CD4-positive, alpha-beta T cell treated with Interleukin-6 at 100 ng/mL for 8 hours (primary cell): Measurements from ENCODE around the gene FNDC5.
A peak's percentile ranks its signal among the peaks of the same experiment; 100 is the strongest.

ENCODE experiments used
- DNase-seq: peaks from one replicate; pipeline ENCODE4 v3.0.0-alpha.2; 2020; ENCODE audit warnings: mixed read lengths, low spot score

The FNDC5 gene

GRCh38 chr1:32884032-32884372 is 13.3 kb upstream of the FNDC5 start:
- no peak for DNase-seq

- no peak for DNase-seq
These were observed 12.8 kb upstream of the FNDC5 start for GRCh38 chr1:32883338-32884031.

DNA sequence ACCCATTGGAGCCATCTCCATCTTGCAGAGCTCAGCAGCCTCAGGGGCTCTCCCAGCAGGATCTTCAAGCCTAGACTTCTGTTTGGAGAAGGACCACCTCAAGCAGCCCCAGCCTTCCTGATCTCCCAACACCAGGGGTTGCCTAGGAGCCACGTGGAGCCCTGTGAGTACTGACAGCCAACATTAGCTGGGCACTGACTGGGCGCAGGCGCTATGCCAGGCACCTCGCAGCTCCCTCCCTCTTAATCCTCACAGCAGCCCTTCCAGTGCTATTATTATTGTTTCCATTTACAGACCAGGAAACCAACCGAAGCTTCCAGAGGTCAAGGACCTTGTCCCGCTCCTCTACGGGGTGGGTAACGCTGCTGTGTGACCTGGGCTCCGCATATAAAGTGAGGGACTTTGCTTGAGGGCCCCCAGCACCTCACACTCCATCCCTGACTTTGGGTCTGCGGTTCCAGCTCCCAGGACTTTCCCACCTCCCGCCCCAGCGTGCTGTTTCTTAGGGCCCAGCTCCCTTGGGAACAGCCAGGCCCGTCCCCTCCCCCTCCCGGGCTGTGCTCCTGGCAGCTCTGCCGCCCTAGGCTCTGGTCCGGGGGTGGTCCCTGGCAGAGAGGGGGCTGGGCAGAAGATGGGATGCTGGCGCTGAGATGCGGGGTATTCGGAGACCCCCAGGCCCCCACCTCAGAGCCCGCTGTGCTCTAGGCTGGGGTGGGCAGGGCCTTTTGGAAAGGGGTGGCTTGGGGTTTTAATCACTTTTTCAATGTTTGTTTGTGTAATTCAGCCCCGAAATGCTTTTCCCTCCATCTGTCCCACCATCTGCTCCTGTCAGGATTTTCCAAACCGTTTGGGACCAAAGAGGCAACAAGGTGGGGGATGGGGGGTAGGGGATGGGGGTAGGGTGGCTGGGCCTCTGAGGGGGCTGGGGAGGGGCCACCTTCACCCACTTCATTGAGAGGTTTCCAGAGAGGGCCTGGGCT is 11.4 kb upstream of the FNDC5 start:
- no peak for DNase-seq

DNA sequence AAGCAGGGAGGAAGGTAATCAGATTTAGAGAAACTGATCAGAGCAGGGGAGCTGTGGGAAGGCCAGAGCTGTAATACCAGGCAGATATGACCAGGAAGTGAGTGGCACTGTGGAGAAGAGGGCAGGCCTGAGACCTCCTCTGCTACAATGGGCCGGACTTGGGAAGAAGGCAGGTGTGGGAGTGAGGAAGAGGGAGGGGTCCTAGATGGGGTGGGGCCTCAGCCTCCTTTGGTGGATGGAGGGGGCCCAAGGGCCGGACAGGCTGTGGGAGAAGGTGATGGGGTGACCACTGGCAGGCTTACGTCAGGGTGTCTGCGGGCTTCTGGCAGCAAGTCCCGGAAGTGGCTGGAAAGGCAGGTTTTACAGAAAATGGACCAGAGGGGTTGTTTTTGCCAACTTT is 10.6 kb upstream of the FNDC5 start:
- DNase-seq: no peak

GRCh38 chr1:32878637-32879041 is 7.9 kb upstream of the FNDC5 start:
- no peak for DNase-seq

GRCh38 chr1:32878183-32878582 is 7.5 kb upstream of the FNDC5 start:
- no peak for DNase-seq

GRCh38 chr1:32877211-32878110 is 6.7 kb upstream of the FNDC5 start:
- DNase-seq: no peak

DNA sequence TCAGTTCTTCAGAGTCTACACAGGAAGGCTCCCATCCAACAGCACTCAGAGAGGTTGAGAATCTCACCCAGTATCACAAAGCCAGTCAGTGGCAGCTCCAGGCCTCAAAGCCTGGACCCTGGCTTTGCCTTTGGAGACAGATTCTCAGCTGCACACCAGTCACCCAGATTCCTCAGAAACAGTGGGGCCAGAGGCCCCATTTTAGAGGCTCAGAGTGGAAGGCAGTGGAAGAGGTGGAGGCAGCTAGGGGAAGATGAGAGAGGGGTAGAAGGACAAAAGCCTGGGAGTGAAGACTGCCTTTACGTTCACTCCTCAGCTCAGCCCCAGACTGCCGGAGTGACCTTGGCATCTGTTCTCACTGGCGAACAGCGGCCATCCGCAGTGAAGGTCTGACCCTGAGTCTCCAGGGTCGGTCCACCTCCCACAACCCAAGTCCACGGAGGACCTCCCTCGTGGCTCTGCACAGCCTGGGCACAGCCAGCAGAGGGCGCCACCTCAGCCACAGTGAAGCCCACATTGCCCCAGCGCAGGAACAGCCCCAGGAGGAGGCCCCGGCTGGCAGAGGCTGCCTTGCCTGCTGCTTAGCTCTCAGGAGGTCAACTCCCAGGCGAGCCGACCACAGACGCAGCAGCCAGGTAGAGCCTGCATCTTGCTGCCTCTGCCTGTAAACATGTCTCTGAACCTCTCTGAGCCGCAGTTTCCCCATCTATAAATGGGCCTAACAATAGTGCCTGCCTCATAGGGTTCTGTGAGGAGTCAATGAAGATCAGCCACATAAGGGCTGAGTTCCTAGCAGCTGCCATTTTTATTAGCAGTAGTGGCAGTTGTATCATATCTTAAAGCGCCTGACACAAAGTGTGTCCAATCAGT is 5.9 kb upstream of the FNDC5 start:
- peak; percentile 54 for DNase-seq

DNA sequence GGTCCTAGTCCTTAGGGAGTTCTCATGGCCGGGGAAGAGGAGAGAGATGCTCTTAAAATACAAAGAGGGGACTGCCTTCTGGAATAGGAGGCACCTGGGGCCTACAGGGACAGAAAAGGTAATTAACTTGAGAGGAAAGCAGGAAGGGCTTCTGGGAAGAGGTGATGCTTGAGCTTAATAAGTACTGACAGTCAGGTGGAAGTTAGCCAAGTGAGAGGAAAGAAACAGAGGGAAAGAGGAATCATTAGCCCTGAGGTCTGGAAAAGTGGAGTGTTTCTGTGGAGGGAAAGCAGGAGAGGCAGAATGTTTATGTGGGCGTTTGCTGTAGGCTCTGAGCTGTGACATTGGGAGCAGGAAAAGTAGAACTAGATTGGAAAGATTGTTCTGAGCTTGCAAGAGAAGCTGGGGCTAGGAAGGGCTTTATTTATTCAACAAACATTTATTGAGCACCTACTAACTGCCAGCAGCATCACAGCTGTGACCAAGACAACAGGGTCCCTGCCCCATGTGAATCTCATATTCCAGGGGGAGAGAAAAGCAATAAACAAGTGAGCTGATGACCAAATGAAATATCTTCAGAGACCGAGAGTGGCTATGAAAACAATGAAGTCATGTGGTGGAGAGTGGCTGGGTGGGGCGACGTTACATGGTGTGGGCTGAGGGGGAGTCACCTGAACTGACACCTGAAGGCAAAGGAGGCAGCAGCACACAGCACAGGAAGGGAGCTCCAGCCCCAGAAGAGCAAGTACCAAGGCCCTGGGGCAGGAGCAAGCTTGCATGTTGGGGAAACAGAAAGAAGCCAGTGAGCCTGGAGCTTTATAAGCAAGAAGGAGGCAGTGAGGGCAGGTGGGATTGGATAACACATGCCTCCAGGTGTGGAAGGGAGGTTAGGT is 4.4 kb upstream of the FNDC5 start:
- DNase-seq: no peak

DNA sequence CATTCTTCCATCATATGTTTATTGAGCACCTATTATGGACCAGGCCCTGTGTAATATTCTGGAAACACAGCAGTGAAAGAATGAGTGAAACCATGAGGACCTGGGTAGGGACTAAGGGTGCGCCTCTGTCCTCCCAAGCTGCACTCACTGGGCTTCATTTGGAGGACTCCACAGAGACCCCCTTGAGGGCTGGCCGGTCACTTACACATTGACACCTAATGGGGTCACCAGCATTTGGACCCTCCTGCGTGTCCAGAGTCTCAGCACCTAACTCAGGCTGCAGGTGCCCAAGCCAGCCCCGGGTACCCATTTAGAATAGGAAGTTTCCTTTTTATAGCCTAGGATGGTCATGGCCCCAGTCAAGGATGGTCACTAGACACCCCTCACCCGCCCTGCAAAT is 2.8 kb upstream of the FNDC5 start:
- no peak for DNase-seq

DNA sequence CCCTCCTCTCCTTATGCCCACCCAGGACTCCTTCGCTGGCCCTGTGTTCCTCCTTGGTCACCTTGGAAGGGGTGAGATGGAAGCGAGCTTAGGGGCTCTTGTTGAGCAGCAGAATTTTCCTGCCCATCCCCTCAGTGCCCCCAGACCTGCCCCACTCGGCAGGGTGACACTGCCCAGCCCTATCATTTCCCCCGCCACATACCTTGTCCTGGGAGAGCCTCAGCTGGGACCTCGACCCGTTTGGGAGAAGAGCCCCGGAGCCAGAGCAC is 1.4 kb upstream of the FNDC5 start:
- DNase-seq: no peak

DNA sequence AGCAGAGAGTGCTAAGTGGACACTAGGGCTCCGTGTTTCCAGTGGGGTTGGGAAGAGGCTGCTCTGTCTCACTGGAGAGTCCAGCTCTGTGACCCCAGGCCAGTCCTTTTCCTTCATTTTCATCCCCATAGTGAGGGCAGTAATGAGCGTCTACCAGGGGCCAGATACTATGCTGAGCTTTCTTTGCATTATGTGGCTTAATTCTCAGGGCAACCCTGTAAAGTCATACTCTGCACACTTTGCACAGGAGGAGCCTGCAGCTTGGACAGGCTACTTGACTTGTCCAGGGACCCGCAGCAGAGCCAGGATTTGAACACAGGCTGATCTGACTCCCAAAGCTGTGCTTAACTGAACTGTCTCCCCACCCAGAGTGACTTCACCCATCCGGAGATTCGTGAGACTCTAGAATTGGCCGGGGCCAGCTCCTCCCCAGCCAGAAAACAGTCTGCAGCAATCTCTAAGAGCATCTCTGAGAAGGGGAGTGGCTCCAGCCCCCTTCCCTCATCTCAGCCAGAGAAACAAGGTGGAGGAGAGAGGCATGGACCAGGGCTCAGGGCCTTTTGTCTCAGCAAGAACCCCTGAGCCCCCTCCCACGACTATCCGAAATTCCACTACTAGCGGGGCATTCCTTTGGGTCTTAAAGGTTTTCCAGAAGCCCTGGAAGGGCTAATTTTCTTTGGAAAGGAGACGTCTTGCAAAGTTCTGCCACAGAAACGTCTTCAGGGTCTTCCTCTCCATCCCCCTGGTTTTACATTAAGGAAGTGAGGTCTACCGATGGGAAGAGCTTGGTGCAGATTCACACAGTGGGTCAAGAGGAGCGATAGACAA is 866 bp upstream of the FNDC5 start:
- no peak for DNase-seq

- no peak for DNase-seq
These were observed 643 bp downstream of the FNDC5 start for GRCh38 chr1:32869923-32870614.

DNA sequence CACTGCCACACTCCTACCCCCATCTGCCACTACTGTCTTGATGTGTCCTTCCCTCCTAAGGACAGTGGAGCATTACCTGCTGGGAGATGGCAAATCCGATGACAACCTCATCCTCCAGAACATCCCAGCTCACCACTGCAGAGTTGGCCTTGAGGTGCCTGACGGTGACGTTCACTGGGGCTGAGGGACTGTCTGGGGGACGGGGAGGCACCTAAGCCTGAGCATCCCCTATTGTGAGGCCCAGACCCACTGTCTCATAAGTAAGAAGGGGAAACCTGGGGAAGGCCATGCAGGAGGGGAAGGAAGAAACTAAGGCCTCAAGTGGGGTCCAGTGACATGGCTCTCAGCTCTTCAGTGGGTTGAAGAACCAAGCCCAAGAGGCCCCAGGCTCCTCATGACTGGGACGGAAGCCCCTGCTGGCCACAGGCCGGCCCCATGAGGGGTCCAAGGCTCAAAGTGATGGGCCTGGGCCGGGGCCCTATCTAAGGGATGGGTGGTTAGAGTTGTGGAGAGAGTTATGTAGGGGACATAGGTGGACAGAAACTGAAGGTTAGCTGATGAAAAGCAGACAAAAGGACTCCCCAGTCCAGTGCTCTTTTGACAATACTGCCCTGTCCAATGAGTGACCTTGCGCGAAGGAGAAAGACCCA is 1.8 kb downstream of the FNDC5 start:
- no peak for DNase-seq

- DNase-seq: no peak
These were observed 2.6 kb downstream of the FNDC5 start for GRCh38 chr1:32868085-32868484.

DNA sequence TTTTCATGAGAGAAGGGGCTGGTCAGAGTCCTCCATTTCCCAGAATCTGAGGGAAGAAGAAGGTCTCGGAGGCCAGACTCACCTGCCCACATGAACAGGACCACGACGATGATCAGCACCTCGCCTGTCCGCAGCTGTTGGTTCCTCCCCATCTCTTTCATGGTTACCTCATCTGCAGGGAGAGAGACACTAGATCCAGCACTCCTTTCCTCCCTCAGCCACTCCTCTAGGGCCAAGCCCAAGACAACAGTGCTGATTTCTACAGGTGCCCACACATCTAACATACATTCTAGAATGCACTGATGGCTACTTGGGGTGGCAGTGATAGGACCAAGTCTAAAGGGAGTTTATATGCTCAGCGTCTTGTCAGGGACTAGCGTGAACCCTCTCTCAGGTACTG is 3.0 kb downstream of the FNDC5 start:
- no peak for DNase-seq

DNA sequence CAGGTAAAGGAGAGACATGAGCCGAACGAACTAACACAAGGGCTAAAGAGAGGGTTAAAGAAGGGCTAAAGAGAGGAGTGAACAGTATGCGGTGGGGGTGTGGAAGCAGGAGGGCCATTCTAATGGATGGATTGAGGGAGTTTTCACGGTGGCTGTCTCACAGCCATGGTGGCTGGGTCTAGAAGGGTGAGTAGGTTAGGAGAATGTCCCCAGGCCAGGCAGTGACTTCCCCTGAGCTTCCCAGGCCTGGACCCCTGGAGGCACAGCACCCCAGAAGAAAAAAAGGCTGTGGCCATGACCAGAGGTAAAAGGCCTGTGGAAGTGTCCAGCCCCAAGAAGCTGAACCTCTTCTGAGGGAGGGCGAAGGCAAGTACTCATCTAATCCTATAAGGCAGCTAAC is 3.6 kb downstream of the FNDC5 start:
- no peak for DNase-seq

DNA sequence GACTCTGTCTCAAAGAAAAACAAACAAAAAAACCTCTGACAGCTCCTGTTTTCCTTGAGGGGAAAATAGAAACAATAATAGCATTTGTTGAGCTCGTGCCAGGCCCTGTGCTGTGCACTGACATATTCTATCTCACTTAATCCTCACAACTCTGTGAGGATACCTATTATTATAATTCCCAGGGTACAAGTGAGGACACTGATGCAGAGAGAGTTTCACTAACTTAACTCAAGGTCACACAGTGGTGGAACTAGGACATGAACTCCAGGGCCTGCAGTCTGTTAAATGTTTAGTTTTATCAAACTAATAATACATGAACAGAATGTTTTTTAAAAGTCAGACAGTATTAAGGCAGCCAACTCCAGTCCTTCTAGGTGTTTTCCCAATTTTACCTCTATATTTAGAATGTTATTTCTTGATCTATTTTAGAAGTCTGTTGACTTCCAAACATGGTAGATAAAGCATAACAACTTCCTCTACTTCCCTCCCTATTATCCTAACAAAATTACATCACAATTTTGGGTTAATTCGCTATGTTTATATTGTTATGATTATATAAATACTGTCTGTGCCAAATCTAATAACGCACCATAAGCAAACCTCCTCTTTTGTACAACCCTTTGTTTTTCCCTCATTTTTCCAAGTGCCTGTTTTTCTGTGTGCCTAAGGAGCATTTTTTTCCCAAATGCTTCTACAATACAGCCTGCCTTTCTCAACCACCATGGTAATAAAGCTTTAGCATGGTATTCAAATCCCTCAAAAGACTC is 4.9 kb downstream of the FNDC5 start:
- no peak for DNase-seq
